22Rv1 (cell line): ENCODE results near the gene NOL4L.

Experiments
- CTCF ChIP-seq: fragments of 450-650 bp; IDR thresholded peaks from 2 replicates; pipeline ENCODE4 v1.5.1; 2017; ENCODE audit warnings: mild to moderate bottlenecking
- ZFX ChIP-seq: fragments of 450-650 bp; IDR thresholded peaks from 2 replicates; pipeline ENCODE4 v1.6.1; 2017; ENCODE audit warnings: antibody characterized with exemption, borderline replicate concordance

GRCh38 chr20:32537657-32538525 lies 47.2 kb downstream of the NOL4L start:
- TF ChIP-seq CTCF (no peak), ZFX (no peak)
